SU-DHL-6 (cell line): ENCODE results near the gene POLR3H.

Experiments used
- H2AFZ ChIP-seq: fragments of 200-600 bp; sonication (generic); 2 replicates; pipeline ENCODE4 v1.6.1; 2014; ENCODE audit warnings: low read depth, mild to moderate bottlenecking, moderate library complexity, mixed read lengths, antibody characterized with exemption, low read length; ENCODE audit not compliant: severe bottlenecking
- H3F3A ChIP-seq: fragments of 200-600 bp; shearing (Covaris generic); 2 replicates; pipeline ENCODE4 v1.6.0; 2016; ENCODE audit warnings: antibody characterized with exemption, mild to moderate bottlenecking; ENCODE audit not compliant: insufficient read depth
- H3K27ac ChIP-seq: fragments of 200-600 bp; sonication (generic); 2 replicates; pipeline ENCODE4 v1.5.1; 2016; ENCODE audit warnings: low read depth, mild to moderate bottlenecking, low read length, moderate library complexity, mixed read lengths
- H3K27me3 ChIP-seq: fragments of 200-600 bp; sonication (generic), shearing (Covaris generic); 2 replicates; pipeline ENCODE4 v1.6.0; 2014; ENCODE audit warnings: mild to moderate bottlenecking, low read length
- H3K36me3 ChIP-seq: fragments of 200-600 bp; sonication (generic); 2 replicates; pipeline ENCODE4 v1.6.1; 2014; ENCODE audit warnings: mild to moderate bottlenecking, low read length, mixed read lengths
- H3K4me2 ChIP-seq: fragments of 300-600, 200-600 bp; shearing (Covaris generic), sonication (generic); 2 replicates; pipeline ENCODE4 v1.6.0; 2014; ENCODE audit warnings: low read length, low read depth, mild to moderate bottlenecking; ENCODE audit not compliant: poor library complexity, severe bottlenecking
- H3K4me3 ChIP-seq: fragments of 200-600 bp; sonication (generic); 2 replicates; pipeline ENCODE4 v1.5.1; 2014; ENCODE audit warnings: antibody characterized with exemption, low read length, mild to moderate bottlenecking, mixed read lengths; ENCODE audit not compliant: insufficient read depth, poor library complexity, severe bottlenecking
- H3K79me2 ChIP-seq: fragments of 200-600 bp; sonication (generic); 2 replicates; pipeline ENCODE4 v1.6.1; 2014; ENCODE audit warnings: mild to moderate bottlenecking, low read length, moderate library complexity; ENCODE audit not compliant: insufficient read depth
- H3K9ac ChIP-seq: fragments of 200-600 bp; sonication (generic); 2 replicates; pipeline ENCODE4 v1.7.0; 2014; ENCODE audit warnings: mild to moderate bottlenecking, low read length
- H3K9me2 ChIP-seq: fragments of 200-600 bp; sonication (generic); replicated peaks from 2 replicates; pipeline ENCODE4 v1.6.1; 2014; ENCODE audit warnings: low read length; ENCODE audit not compliant: insufficient read depth
- H3K9me3 ChIP-seq: fragments of 200-600 bp; sonication (generic); 2 replicates; pipeline ENCODE4 v1.6.1; 2014; ENCODE audit warnings: low read length, mixed read lengths; ENCODE audit not compliant: insufficient read depth
- H4K20me1 ChIP-seq: fragments of 200-600 bp; sonication (generic); 2 replicates; pipeline ENCODE4 v1.6.1; 2014; ENCODE audit warnings: low read depth, mild to moderate bottlenecking, antibody characterized with exemption, low read length, moderate library complexity, mixed read lengths
- EZH2phosphoT487 ChIP-seq: fragments of 200-600 bp; sonication (generic), shearing (Covaris generic); conservative IDR thresholded peaks from 2 replicates; pipeline ENCODE4 v1.6.1; 2018; ENCODE audit warnings: mild to moderate bottlenecking, antibody characterized with exemption, low read length, moderate library complexity, mixed read lengths
- TF ChIP-seq, protein P1 (sequence below): fragments of 200-600 bp; sonication (generic); IDR thresholded peaks from one replicate; pipeline ENCODE4 v1.5.1; 2017; ENCODE audit warnings: antibody characterized with exemption, mild to moderate bottlenecking, low read length, moderate library complexity; ENCODE audit not compliant: insufficient read depth, poor library complexity, severe bottlenecking

POLR3H gene

DNA sequence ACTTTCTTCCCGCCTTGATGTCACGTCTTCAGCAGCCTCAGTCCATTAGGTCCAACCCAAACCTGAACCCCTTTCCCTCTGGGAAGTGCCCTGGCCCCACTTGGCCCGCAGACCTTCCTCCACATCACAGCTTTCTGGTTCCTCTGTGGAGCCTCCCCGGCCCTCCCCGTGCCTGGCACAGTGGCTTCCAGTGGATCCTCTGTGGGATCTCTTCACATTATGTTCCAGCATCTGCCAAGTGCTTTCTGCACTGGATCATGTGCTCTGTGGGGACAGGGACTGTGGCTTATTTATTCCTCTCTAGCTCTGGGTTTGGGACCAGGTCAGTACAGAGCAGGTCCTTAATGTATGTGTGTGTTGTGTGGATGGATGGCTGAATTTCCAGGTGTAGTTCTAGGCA, 30.9 kb downstream of the POLR3H start:
- Histone ChIP-seq H3K36me3 (no peaks in the 10 kb centered on the region), H4K20me1 (no peaks in the 10 kb centered on the region), H3K9ac (no peak overlapping the region)

DNA sequence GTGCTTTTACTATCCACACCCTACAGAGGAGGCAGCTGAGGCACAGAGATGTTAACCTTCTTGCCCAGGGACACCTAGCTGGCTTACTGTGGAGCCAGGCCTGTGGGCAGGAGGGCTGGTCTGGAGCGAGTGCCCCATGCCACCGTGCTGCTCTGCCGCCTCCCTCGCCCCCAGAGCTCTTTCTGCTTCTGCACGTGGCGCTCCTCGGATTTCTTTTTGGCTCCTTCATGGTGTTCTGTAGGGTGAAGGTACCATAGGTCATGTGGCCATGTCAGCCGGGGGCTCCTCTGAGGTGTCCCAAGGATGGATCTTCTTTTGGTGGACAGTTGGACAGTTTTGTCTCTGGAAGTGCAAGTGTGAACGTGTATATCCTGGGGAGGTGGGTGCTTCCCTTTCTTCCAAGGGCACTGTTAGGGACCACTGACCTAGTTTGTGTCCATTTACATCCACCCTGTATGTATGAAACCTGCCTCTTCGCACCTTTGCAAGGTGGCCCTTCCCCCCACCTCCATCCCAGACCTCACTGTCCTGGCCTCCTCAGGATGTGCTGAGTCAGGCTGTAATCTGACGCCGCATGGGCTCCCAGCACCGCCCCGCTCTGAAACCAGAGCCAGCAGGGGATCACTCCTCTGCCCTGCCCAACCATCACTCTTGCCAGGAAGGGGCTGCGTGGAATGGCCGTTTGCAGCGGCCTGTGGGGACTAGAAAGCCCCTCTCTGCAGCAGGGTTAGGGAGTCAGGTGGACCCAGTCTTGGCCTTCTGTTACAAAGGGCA, 31.7 kb downstream of the POLR3H start:
- H3K27me3 ChIP-seq, result no peaks in the 10 kb centered on the region
- H3K9me2 ChIP-seq, result no peaks in the 10 kb centered on the region
- H2AFZ ChIP-seq, result no peak overlapping the region
- no peaks in the 10 kb centered on the region for H3K9me3 ChIP-seq
- H4K20me1 ChIP-seq, result no peaks in the 10 kb centered on the region
- H3K4me2 ChIP-seq, result no peak overlapping the region
- TF ChIP-seq, protein P1, sequence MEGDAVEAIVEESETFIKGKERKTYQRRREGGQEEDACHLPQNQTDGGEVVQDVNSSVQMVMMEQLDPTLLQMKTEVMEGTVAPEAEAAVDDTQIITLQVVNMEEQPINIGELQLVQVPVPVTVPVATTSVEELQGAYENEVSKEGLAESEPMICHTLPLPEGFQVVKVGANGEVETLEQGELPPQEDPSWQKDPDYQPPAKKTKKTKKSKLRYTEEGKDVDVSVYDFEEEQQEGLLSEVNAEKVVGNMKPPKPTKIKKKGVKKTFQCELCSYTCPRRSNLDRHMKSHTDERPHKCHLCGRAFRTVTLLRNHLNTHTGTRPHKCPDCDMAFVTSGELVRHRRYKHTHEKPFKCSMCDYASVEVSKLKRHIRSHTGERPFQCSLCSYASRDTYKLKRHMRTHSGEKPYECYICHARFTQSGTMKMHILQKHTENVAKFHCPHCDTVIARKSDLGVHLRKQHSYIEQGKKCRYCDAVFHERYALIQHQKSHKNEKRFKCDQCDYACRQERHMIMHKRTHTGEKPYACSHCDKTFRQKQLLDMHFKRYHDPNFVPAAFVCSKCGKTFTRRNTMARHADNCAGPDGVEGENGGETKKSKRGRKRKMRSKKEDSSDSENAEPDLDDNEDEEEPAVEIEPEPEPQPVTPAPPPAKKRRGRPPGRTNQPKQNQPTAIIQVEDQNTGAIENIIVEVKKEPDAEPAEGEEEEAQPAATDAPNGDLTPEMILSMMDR, result no peak
- TF ChIP-seq EZH2phosphoT487, result no peak
- H3F3A ChIP-seq, result no peaks in the 10 kb centered on the region
- H3K9ac ChIP-seq, result no peak overlapping the region
- no peaks in the 10 kb centered on the region for H3K36me3 ChIP-seq
- H3K79me2 ChIP-seq, result no peaks in the 10 kb centered on the region
- H3K27ac ChIP-seq, result no peak overlapping the region
- H3K4me3 ChIP-seq, result no peak overlapping the region

More for the DNA sequence above, 30.9 kb downstream of the POLR3H start:
- no peak overlapping the region for H2AFZ ChIP-seq
- no peaks in the 10 kb centered on the region for H3K9me3 ChIP-seq
- no peaks in the 10 kb centered on the region for H3K79me2 ChIP-seq
- no peaks in the 10 kb centered on the region for H3F3A ChIP-seq
- H3K27ac ChIP-seq, result no peak overlapping the region
- no peak overlapping the region for H3K4me3 ChIP-seq
- TF ChIP-seq EZH2phosphoT487, result no peak
- TF ChIP-seq, protein P1, result no peak
- H3K27me3 ChIP-seq, result no peaks in the 10 kb centered on the region
- no peak overlapping the region for H3K4me2 ChIP-seq
- no peaks in the 10 kb centered on the region for H3K9me2 ChIP-seq

DNA sequence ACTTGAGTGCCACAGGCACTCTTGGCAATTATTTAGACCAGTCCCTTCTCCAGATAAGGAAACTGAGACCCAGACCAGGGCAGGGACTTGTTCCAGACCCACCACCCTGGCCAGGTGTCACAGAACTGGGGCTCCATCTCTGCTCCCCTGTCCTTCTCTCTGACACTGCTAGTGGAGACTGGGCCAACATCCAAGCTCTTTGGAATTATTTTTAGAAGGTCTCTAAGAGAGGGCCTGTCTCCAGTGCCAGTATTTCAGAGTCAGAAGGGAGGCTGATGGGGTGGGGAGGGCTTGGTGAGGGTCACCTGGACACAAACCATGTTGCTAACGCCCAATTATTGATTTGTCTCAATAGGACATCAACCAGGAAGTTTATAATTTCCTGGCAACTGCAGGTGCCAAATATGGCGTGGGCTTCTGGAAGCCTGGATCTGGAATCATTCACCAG, 32.7 kb downstream of the POLR3H start:
- Histone ChIP-seq H2AFZ (no peak overlapping the region), H3K9ac (no peak overlapping the region), H3K9me2 (no peaks in the 10 kb centered on the region), H3K4me2 (no peak overlapping the region), H3F3A (no peaks in the 10 kb centered on the region), H3K27ac (no peak overlapping the region), H3K4me3 (no peak overlapping the region), H3K79me2 (no peaks in the 10 kb centered on the region), H3K27me3 (no peaks in the 10 kb centered on the region), H3K9me3 (no peaks in the 10 kb centered on the region), H3K36me3 (no peaks in the 10 kb centered on the region), H4K20me1 (no peaks in the 10 kb centered on the region)
- TF ChIP-seq EZH2phosphoT487, result no peak
- TF ChIP-seq, protein P1, result no peak
